Choroid plexus epithelial cell (primary cell): ENCODE data around the gene RBP3.
A peak's percentile ranks its signal among the peaks of the same experiment; 100 is the strongest.
"Not testable (repeated sequence)": the region's sequence is repeated elsewhere in the genome, so short reads cannot be mapped to it uniquely, and the experiment has no call there.

Experiments used
- DNase-seq: peaks from one replicate; pipeline ENCODE4 v3.0.0-alpha.2; 2010; ENCODE audit warnings: low read depth
- H3K4me3 ChIP-seq: 2 replicates; pipeline ENCODE4 v1.5.1; 2011; ENCODE audit warnings: low read depth, mild to moderate bottlenecking, control low read depth, low read length, moderate library complexity
- CTCF ChIP-seq: conservative IDR thresholded peaks from 2 replicates; pipeline ENCODE4 v1.5.1; 2011; ENCODE audit warnings: low read depth, mild to moderate bottlenecking, control low read depth, inconsistent platforms, low read length, moderate library complexity

The RBP3 gene

GRCh38 chr10:47383261-47384147 is 35.3 kb downstream of the RBP3 start:
- DNase-seq: no peak
- no peak for TF ChIP-seq CTCF
- peak overlapping the region; percentile 83 for H3K4me3 ChIP-seq

DNA sequence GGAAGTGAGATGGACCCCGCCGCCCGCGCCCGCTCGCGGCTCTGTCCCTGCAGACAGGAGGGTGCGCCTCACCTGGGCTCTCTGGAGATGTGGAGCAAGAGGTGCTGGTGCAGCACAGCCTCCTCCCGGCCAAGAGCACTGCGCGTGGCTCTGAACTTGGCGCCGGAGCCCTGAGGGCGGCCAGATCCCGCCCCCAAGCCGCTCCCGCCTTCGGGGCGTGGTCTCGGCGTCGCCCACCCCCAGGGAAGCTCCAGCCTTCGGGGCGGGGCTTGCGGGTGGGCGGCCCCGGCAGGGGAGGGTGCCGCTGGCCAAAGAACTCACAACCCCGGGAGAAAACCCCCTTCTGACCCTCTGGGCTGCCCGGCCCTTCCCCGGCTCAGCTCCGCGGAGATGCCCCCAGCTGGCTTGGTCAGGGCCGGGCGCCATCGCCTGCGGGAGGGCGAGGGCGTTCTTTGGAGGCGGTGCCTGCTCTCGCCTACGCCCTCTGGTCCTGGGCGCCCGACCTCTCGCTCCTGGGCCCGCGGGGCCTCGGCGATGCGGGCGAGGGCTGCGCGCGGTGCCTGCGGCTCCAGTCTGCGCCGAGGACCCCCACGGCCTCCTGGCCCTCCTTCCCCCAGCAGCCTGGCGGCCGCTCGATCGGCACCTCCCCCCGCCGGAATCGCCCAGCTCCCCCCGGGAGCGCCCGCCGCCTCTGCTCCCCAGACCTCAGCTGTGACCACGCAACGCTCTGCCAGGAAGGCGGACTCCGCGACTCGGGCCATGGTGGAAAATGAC is 36.2 kb downstream of the RBP3 start, which contains the start of gene ZNF488:
ZNF488 (minus strand) TSS at position 146 of the 774 bp plus-strand sequence. CDS start 15,464 bp downstream, outside the sequence.
- DNase-seq: peak; percentile 75
- H3K4me3 ChIP-seq: peak within 1 kb of the TSS; percentile 83
- TF ChIP-seq CTCF: no peak

DNA sequence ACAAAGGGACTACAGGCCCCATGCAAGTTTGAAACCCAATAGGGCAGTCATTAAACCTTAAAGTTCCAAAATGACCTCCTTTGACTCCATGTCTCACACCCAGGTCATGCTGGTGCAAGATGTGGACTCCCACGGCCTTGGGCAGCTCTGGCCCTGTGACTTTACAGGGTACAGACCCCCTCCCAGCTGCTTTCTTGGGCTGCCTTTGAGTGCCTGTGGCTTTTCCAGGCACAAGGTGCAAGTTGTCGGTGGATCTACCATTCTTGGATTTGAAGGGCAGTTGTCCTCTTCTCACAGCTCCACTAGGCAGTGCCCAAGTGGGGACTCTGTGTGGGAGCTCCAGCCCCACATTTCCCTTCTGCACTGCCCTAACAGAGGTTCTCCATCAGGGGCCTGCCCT is 37.9 kb downstream of the RBP3 start:
- not testable (repeated sequence) for H3K4me3 ChIP-seq, DNase-seq

- DNase-seq: no peak
- H3K4me3 ChIP-seq: no peak overlapping the region
- no peak for TF ChIP-seq CTCF
Measured at GRCh38 chr10:47388879-47389278, 40.7 kb downstream of the RBP3 start.

- no peak for DNase-seq
- no peak for TF ChIP-seq CTCF
- no peak overlapping the region for H3K4me3 ChIP-seq
Measured at GRCh38 chr10:47389619-47390018, 41.5 kb downstream of the RBP3 start.

GRCh38 chr10:47396311-47396717 is 48.2 kb downstream of the RBP3 start:
- no peak overlapping the region for H3K4me3 ChIP-seq
- no peak for DNase-seq
- TF ChIP-seq CTCF: no peak

GRCh38 chr10:47397256-47397655 is 49.1 kb downstream of the RBP3 start:
- no peak for TF ChIP-seq CTCF
- no peak overlapping the region for H3K4me3 ChIP-seq
- no peak for DNase-seq
